Osteoblast (primary cell): ENCODE results near the gene FAM13A. TPM values are rescaled to one million over a fixed set of nuclear protein-coding genes. Genes with fewer than 3 reads are reported as not detected.

Source experiments
- DNase-seq: peaks from one replicate; pipeline ENCODE4 v3.0.0; 2011; ENCODE audit warnings: low spot score, mixed read lengths; ENCODE audit not compliant: insufficient read length; ENCODE audit errors: missing footprints
- H2AFZ ChIP-seq: 2 replicates; pipeline ENCODE4 v1.6.0; 2011; ENCODE audit warnings: mild to moderate bottlenecking, low read length
- H3K27ac ChIP-seq: 2 replicates; pipeline ENCODE4 v1.5.1; 2011; ENCODE audit warnings: mild to moderate bottlenecking, low read depth, low read length, moderate library complexity
- H3K27me3 ChIP-seq: 2 replicates; pipeline ENCODE4 v1.6.0; 2012; ENCODE audit warnings: mild to moderate bottlenecking, control low read depth, inconsistent platforms, low read length, moderate library complexity; ENCODE audit not compliant: insufficient read depth
- H3K36me3 ChIP-seq: 2 replicates; pipeline ENCODE4 v1.5.1; 2011; ENCODE audit warnings: mild to moderate bottlenecking, low read length, control low read depth, moderate library complexity; ENCODE audit not compliant: insufficient read depth
- H3K4me1 ChIP-seq: 2 replicates; pipeline ENCODE4 v1.5.1; 2011; ENCODE audit warnings: mild to moderate bottlenecking, low read length, control low read depth, moderate library complexity; ENCODE audit not compliant: insufficient read depth
- H3K4me2 ChIP-seq: 2 replicates; pipeline ENCODE4 v1.6.0; 2011; ENCODE audit warnings: mild to moderate bottlenecking, low read length; ENCODE audit not compliant: insufficient read depth
- H3K4me3 ChIP-seq: fragments of 200-600 bp; sonication (generic); 3 replicates; pipeline ENCODE4 v1.5.1; 2012; ENCODE audit warnings: mild to moderate bottlenecking, low read length, inconsistent platforms; ENCODE audit not compliant: insufficient read depth
- H3K79me2 ChIP-seq: 2 replicates; pipeline ENCODE4 v1.6.0; 2012; ENCODE audit warnings: mild to moderate bottlenecking, low read length, control low read depth, inconsistent platforms; ENCODE audit not compliant: insufficient read depth
- H3K9me3 ChIP-seq: 2 replicates; pipeline ENCODE4 v1.5.1; 2011; ENCODE audit warnings: low read depth, low read length, control low read depth
- H4K20me1 ChIP-seq: 2 replicates; pipeline ENCODE4 v1.6.0; 2012; ENCODE audit warnings: mild to moderate bottlenecking, low read length, control low read depth; ENCODE audit not compliant: insufficient read depth
- CTCF ChIP-seq: IDR thresholded peaks from 2 replicates; pipeline ENCODE4 v1.5.1; 2011; ENCODE audit warnings: mild to moderate bottlenecking, low read depth, low read length, moderate library complexity; ENCODE audit errors: extremely low read depth
- total RNA-seq: library from RNA; depleted of rRNA; stranded (reverse); fragments of >200 nt; gene quantifications from 2 replicates; pipeline ENCODE4 v1.2.3, GENCODE V29; 2012

The FAM13A gene
- total RNA-seq, 1 donor, result 18.8 TPM

- Histone ChIP-seq H3K4me1 (no peaks in the 10 kb centered on the region), H4K20me1 (no peaks in the 10 kb centered on the region), H3K9me3 (no peaks in the 10 kb centered on the region), H3K27me3 (no peaks in the 10 kb centered on the region), H3K4me2 (no peak overlapping the region), H3K4me3 (no peak overlapping the region), H3K36me3 (no peaks in the 10 kb centered on the region), H3K27ac (no peak overlapping the region), H2AFZ (no peak overlapping the region), H3K79me2 (no peaks in the 10 kb centered on the region)
- no peak for DNase-seq
- TF ChIP-seq CTCF, result no peak
These were observed 103.6 kb downstream of the FAM13A start for GRCh38 chr4:88953400-88953799.

GRCh38 chr4:88952081-88952480 lies 104.9 kb downstream of the FAM13A start:
- DNase-seq, result no peak
- no peaks in the 10 kb centered on the region for H4K20me1 ChIP-seq
- H3K27me3 ChIP-seq, result no peaks in the 10 kb centered on the region
- no peaks in the 10 kb centered on the region for H3K4me1 ChIP-seq
- no peaks in the 10 kb centered on the region for H3K9me3 ChIP-seq
- TF ChIP-seq CTCF, result no peak
- H3K36me3 ChIP-seq, result no peaks in the 10 kb centered on the region
- no peaks in the 10 kb centered on the region for H3K79me2 ChIP-seq
- no peak overlapping the region for H2AFZ ChIP-seq
- no peak overlapping the region for H3K4me3 ChIP-seq
- H3K4me2 ChIP-seq, result no peak overlapping the region
- no peak overlapping the region for H3K27ac ChIP-seq

- H3K27ac ChIP-seq, result no peak overlapping the region
- no peak overlapping the region for H3K4me2 ChIP-seq
- H2AFZ ChIP-seq, result no peak overlapping the region
- H3K4me3 ChIP-seq, result no peak overlapping the region
- no peak for TF ChIP-seq CTCF
- H3K36me3 ChIP-seq, result no peaks in the 10 kb centered on the region
- peaks cover 2% of the 10 kb centered on the region for H3K9me3 ChIP-seq
- no peaks in the 10 kb centered on the region for H3K27me3 ChIP-seq
- H3K4me1 ChIP-seq, result no peaks in the 10 kb centered on the region
- H3K79me2 ChIP-seq, result no peaks in the 10 kb centered on the region
- no peaks in the 10 kb centered on the region for H4K20me1 ChIP-seq
- DNase-seq, result no peak
These were observed 107.4 kb downstream of the FAM13A start for GRCh38 chr4:88949605-88950004.

- H3K27me3 ChIP-seq, result no peaks in the 10 kb centered on the region
- H3K4me1 ChIP-seq, result peaks cover 38% of the 10 kb centered on the region
- H4K20me1 ChIP-seq, result no peaks in the 10 kb centered on the region
- no peaks in the 10 kb centered on the region for H3K36me3 ChIP-seq
- H3K9me3 ChIP-seq, result no peaks in the 10 kb centered on the region
- no peak overlapping the region for H3K27ac ChIP-seq
- TF ChIP-seq CTCF, result no peak
- H3K4me3 ChIP-seq, result no peak overlapping the region
- H3K4me2 ChIP-seq, result no peak overlapping the region
- no peak for DNase-seq
- H3K79me2 ChIP-seq, result no peaks in the 10 kb centered on the region
- H2AFZ ChIP-seq, result no peak overlapping the region
These were observed 116.5 kb downstream of the FAM13A start for GRCh38 chr4:88940506-88940905.
